Upper lobe of left lung (tissue), 6 donors: ENCODE measurements around the gene ZNF575. TPM values are rescaled to one million over a fixed set of nuclear protein-coding genes. Genes with fewer than 3 reads are reported as not detected.

Source experiments
- ATAC-seq, 2 donors: fragments of 200-7000 bp; cut with Tn5 transposase; one replicate each; pipeline ENCODE4 v1.9.1; 2022; ENCODE audit warnings: mild to moderate bottlenecking in 2 of 2, moderate library complexity in 2 of 2; ENCODE audit not compliant: low FRiP score in 2 of 2
- DNase-seq, 2 donors: peaks; one replicate each; pipeline ENCODE4 v3.0.0-alpha.2; 2019 to 2020
- H3K27ac ChIP-seq, 4 donors: fragments of 200-600 bp; sonication (generic); one replicate each; pipeline ENCODE4 v1.5.1; 2016 to 2019
- H3K27me3 ChIP-seq, 4 donors: fragments of 200-600 bp; sonication (generic); one replicate each; pipeline ENCODE4 v1.5.1; 2017 to 2019
- H3K36me3 ChIP-seq, 4 donors: fragments of 200-600 bp; sonication (generic); one replicate each; pipeline ENCODE4 v1.5.1; 2016 to 2019
- H3K4me1 ChIP-seq, 4 donors: fragments of 200-600 bp; sonication (generic); one replicate each; pipeline ENCODE4 v1.5.1; 2018 to 2019
- H3K4me3 ChIP-seq, 4 donors: fragments of 200-600 bp; sonication (generic); one replicate each; pipeline ENCODE4 v1.5.1; 2017 to 2019; ENCODE audit warnings: mild to moderate bottlenecking in 2 of 4, moderate library complexity in 1 of 4
- H3K9me3 ChIP-seq, 4 donors: fragments of 200-600 bp; sonication (generic); one replicate each; pipeline ENCODE4 v1.5.1; 2018 to 2019
- EP300 ChIP-seq, 4 donors: sonication (generic); formaldehyde crosslinking; IDR thresholded peaks; one replicate each; pipeline ENCODE4 v1.5.1; 2017; ENCODE audit warnings: antibody characterized with exemption in 4 of 4, control low read depth in 2 of 4
- POLR2A ChIP-seq, 4 donors: fragments of 450-650 bp; IDR thresholded peaks; one replicate each; pipeline ENCODE4 v1.5.1; 2016 to 2017; ENCODE audit warnings: antibody characterized with exemption in 4 of 4, mild to moderate bottlenecking in 2 of 4
- POLR2AphosphoS5 ChIP-seq, 2 donors: sonication (generic); formaldehyde crosslinking; IDR thresholded peaks; one replicate each; pipeline ENCODE4 v1.5.1; 2017; ENCODE audit warnings: antibody characterized with exemption in 2 of 2
- WGBS, 2 donors: methylation state at CpG; one replicate each; pipeline ENCODE4 v1.1.5; 2017 to 2018; 5-methylcytosine and 5-hydroxymethylcytosine counted together
- total RNA-seq, 6 donors: library from RNA; depleted of rRNA in 4 of 6; stranded (reverse); fragments of >200 nt in 4 of 6; gene quantifications; one replicate each; pipeline versions ENCODE4 v1.1.0 to v1.2.1, GENCODE V29; 2016 to 2021
- TF ChIP-seq, protein P1 (sequence below), 6 experiments: fragments of 450-650 bp in 4 of 6; fragments of 200-600 bp in 2 of 6; sonication (generic) in 2 of 6; IDR thresholded peaks; one replicate each; pipeline ENCODE4 v1.5.1; 2016 to 2019; ENCODE audit warnings: antibody characterized with exemption in 6 of 6
- donor health status: DM: no; HTN: no; CAD: no; lungs with moderate emphysema.
- donor health status: DM: no; HTN: yes; CAD: no; lungs with severe emphysema.

Gene ZNF575, protein sequence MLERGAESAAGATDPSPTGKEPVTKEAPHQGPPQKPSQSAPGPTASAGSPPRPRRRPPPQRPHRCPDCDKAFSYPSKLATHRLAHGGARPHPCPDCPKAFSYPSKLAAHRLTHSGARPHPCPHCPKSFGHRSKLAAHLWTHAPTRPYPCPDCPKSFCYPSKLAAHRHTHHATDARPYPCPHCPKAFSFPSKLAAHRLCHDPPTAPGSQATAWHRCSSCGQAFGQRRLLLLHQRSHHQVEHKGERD
- total RNA-seq: 1 to 10 TPM in 4 of 6 donors, under 1 TPM in 1, not detected in 1; 0.76 to 4.4 (median 2.7) TPM

DNA sequence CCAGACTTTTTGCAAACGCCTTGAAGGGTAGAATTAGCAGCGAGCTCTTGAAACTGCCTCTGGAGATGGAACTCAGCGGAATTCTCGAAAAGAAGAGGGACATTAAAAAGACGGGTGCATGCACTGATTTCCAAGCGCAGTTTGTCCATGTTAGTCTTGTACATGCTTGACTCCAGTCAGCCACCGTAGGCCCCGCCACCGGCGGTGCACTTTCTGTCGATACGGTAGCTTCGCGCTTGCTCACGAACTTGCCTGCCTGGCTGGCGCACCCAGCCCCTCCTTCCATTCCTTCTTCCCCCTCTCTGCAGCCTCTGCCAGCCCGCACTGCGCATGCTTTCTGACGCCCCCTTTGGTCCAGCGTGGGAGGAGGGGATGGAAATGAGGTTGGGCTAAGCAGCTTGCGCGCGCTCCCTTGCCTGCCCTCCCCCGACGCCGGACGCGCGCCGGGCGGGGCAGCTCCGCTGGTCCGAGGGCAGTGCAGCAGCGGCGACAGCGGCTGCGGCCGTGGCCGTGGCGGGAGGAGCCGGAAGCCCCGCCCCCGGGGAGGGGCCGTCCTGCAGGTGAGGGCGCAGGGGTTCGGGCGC, at the start of gene ZNF575:
TSS of gene ZNF575 (plus strand) at position 227 of the 584 bp plus-strand sequence. CDS start 1,235 bp downstream, outside the sequence.
- ATAC-seq: peak; percentile 85 to 91
- TF ChIP-seq POLR2AphosphoS5 (IDR thresholded peaks at IDR 0.05) (peak; percentile 67 to 73), POLR2A (IDR thresholded peaks at IDR 0.05) (peak in 2 of 4 donors; percentile 54 to 62), EP300 (IDR thresholded peaks at IDR 0.05) (no peak)
- TF ChIP-seq, protein P1, sequence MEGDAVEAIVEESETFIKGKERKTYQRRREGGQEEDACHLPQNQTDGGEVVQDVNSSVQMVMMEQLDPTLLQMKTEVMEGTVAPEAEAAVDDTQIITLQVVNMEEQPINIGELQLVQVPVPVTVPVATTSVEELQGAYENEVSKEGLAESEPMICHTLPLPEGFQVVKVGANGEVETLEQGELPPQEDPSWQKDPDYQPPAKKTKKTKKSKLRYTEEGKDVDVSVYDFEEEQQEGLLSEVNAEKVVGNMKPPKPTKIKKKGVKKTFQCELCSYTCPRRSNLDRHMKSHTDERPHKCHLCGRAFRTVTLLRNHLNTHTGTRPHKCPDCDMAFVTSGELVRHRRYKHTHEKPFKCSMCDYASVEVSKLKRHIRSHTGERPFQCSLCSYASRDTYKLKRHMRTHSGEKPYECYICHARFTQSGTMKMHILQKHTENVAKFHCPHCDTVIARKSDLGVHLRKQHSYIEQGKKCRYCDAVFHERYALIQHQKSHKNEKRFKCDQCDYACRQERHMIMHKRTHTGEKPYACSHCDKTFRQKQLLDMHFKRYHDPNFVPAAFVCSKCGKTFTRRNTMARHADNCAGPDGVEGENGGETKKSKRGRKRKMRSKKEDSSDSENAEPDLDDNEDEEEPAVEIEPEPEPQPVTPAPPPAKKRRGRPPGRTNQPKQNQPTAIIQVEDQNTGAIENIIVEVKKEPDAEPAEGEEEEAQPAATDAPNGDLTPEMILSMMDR (IDR thresholded peaks at IDR 0.05): peak in 1 of 6 experiments; percentile 23
- Histone ChIP-seq H3K27ac (peak within 1 kb of the TSS; percentile 84 to 89 (median 88)), H3K4me3 (peak within 1 kb of the TSS; percentile 47 to 81 (median 62)), H3K4me1 (peaks cover 17 to 31% (median 18%) of the 10 kb centered on the region in 4 donors), H3K36me3 (peaks cover 0 to 6% (median 2%) of the 10 kb centered on the region in 4 donors), H3K27me3 (no peaks in the 10 kb centered on the region), H3K9me3 (no peaks in the 10 kb centered on the region)
- 0% methylated on average over 16 to 21 of the region's 47 CpGs for WGBS, 2 donors
- DNase-seq: peak; percentile 90 to 96

- ATAC-seq (no peak), DNase-seq (no peak)
- no peaks in the 10 kb centered on the region for H3K9me3 ChIP-seq
- WGBS, 2 donors: 90 to 92% methylated on average over 6 of the region's 6 CpGs
- H3K4me1 ChIP-seq: no peaks in the 10 kb centered on the region
- H3K4me3 ChIP-seq: no peak overlapping the region
- H3K27me3 ChIP-seq: no peaks in the 10 kb centered on the region
- H3K27ac ChIP-seq: no peak overlapping the region
- H3K36me3 ChIP-seq: no peaks in the 10 kb centered on the region
- TF ChIP-seq POLR2AphosphoS5 (IDR thresholded peaks at IDR 0.05) (no peak), EP300 (IDR thresholded peaks at IDR 0.05) (no peak), POLR2A (IDR thresholded peaks at IDR 0.05) (no peak)
- TF ChIP-seq, protein P1 (IDR thresholded peaks at IDR 0.05): no peak
Measured at GRCh38 chr19:43483281-43483680, 49.7 kb upstream of the ZNF575 start.

GRCh38 chr19:43485951-43486350, 47.0 kb upstream of the ZNF575 start:
- WGBS, 2 donors: 74 to 82% methylated on average over 6 of the region's 6 CpGs
- Histone ChIP-seq H3K27ac (no peak overlapping the region), H3K9me3 (no peaks in the 10 kb centered on the region), H3K4me3 (no peak overlapping the region), H3K4me1 (no peaks in the 10 kb centered on the region), H3K27me3 (no peaks in the 10 kb centered on the region), H3K36me3 (peaks cover 0 to 4% (median 0%) of the 10 kb centered on the region in 4 donors)
- no peak for DNase-seq
- no peak for TF ChIP-seq POLR2AphosphoS5 (IDR thresholded peaks at IDR 0.05)
- TF ChIP-seq POLR2A (IDR thresholded peaks at IDR 0.05): no peak
- TF ChIP-seq EP300 (IDR thresholded peaks at IDR 0.05): no peak
- ATAC-seq: no peak

DNA sequence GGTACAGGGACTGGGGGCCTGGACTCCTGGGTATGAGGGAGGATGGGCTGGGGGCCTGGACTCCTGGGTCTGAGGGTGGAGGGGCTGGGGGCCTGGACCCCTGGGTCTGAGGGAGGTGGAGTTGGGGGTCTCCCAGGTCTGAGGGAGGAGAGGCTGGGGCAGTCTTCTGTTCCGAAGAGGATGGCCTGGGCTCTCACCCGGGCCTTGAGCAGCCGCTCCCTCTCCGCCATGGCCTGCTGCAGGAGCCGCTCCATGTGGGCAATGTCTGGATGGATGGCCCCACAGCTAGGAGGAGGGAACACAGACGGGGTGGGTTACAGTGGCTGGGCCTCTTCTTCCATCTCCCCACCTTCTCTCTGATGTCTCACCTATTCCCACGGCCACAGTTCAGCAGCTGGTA, 46.6 kb upstream of the ZNF575 start:
- Histone ChIP-seq H3K4me3 (no peak overlapping the region), H3K27me3 (no peaks in the 10 kb centered on the region), H3K27ac (no peak overlapping the region), H3K36me3 (peaks cover 0 to 4% (median 0%) of the 10 kb centered on the region in 4 donors), H3K9me3 (no peaks in the 10 kb centered on the region), H3K4me1 (no peaks in the 10 kb centered on the region)
- WGBS, 2 donors: 92 to 98% methylated on average over 6 to 7 of the region's 7 CpGs
- DNase-seq (no peak), ATAC-seq (peak in 1 of 2 donors; percentile 35)
- TF ChIP-seq, protein P1 (IDR thresholded peaks at IDR 0.05): no peak
- TF ChIP-seq POLR2A (IDR thresholded peaks at IDR 0.05) (no peak), EP300 (IDR thresholded peaks at IDR 0.05) (no peak), POLR2AphosphoS5 (IDR thresholded peaks at IDR 0.05) (no peak)

DNA sequence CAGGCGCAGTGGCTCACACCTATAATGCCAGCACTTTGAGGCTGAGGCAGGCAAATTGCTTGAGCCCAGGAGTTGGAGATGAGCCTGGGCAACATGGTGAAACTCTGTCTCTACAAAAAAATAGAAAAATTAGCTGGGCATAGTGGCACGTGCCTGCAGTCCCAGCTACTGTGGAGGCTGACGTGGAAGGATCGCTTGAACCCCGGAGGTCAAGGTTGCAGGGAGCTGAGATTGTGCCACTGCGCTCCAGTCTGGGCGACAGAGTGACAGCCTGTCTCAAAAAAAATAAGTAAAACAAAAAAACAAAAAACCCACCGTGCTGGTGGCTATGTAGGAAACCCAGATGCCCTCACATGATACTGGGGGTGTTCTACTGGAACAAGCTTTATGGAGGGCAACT, 44.8 kb upstream of the ZNF575 start:
- no peak overlapping the region for H3K4me3 ChIP-seq
- no peaks in the 10 kb centered on the region for H3K27me3 ChIP-seq
- no peak for TF ChIP-seq POLR2AphosphoS5 (IDR thresholded peaks at IDR 0.05)
- TF ChIP-seq EP300 (IDR thresholded peaks at IDR 0.05): no peak
- no peak for TF ChIP-seq POLR2A (IDR thresholded peaks at IDR 0.05)
- TF ChIP-seq, protein P1 (IDR thresholded peaks at IDR 0.05): no peak
- peaks cover 0 to 4% (median 0%) of the 10 kb centered on the region in 4 donors for H3K36me3 ChIP-seq
- no peaks in the 10 kb centered on the region for H3K9me3 ChIP-seq
- DNase-seq: no peak
- WGBS, 2 donors: 93% methylated on average over 8 of the region's 8 CpGs
- no peak overlapping the region for H3K27ac ChIP-seq
- ATAC-seq: no peak
- no peaks in the 10 kb centered on the region for H3K4me1 ChIP-seq
